Hepatocyte (in vitro differentiated cells): ENCODE measurements around the gene CYFIP1. TPM values are rescaled to one million over a fixed set of nuclear protein-coding genes. Genes with fewer than 3 reads are reported as not detected.

ENCODE experiments used
- DNase-seq: peaks from one replicate; pipeline ENCODE4 v3.0.0-alpha.2; 2016; ENCODE audit warnings: low spot score
- H2AFZ ChIP-seq: fragments of 200-600 bp; sonication (generic); 2 replicates; pipeline ENCODE4 v1.6.0; 2016; ENCODE audit warnings: antibody characterized with exemption, mild to moderate bottlenecking
- H3K27ac ChIP-seq: fragments of 200-600 bp; sonication (generic); 2 replicates; pipeline ENCODE4 v1.5.1; 2016; ENCODE audit warnings: mild to moderate bottlenecking
- H3K27me3 ChIP-seq: fragments of 200-600 bp; sonication (generic); 2 replicates; pipeline ENCODE4 v1.6.1; 2016
- H3K36me3 ChIP-seq: fragments of 200-600 bp; sonication (generic); replicated peaks from 2 replicates; pipeline ENCODE4 v1.5.1; 2016; ENCODE audit warnings: low read depth; ENCODE audit not compliant: insufficient read depth
- H3K4me1 ChIP-seq: fragments of 200-600 bp; sonication (generic); 2 replicates; pipeline ENCODE4 v1.5.1; 2016; ENCODE audit warnings: mild to moderate bottlenecking, moderate library complexity; ENCODE audit not compliant: insufficient read depth
- H3K4me2 ChIP-seq: fragments of 200-600 bp; sonication (generic); 2 replicates; pipeline ENCODE4 v1.6.0; 2016
- H3K4me3 ChIP-seq: fragments of 200-600 bp; sonication (generic); 2 replicates; pipeline ENCODE4 v1.5.1; 2016; ENCODE audit warnings: mild to moderate bottlenecking
- H3K79me2 ChIP-seq: fragments of 200-600 bp; sonication (generic); 2 replicates; pipeline ENCODE4 v1.6.0; 2017; ENCODE audit warnings: mild to moderate bottlenecking
- H3K9me2 ChIP-seq: fragments of 200-600 bp; sonication (generic); replicated peaks from 2 replicates; pipeline ENCODE4 v1.6.0; 2017; ENCODE audit warnings: mild to moderate bottlenecking; ENCODE audit not compliant: insufficient read depth
- H3K9me3 ChIP-seq: fragments of 200-600 bp; sonication (generic); 2 replicates; pipeline ENCODE4 v1.5.1; 2016; ENCODE audit warnings: low read depth, mild to moderate bottlenecking
- H4K20me1 ChIP-seq: fragments of 200-600 bp; sonication (generic); 2 replicates; pipeline ENCODE4 v1.6.0; 2016; ENCODE audit warnings: mild to moderate bottlenecking; ENCODE audit not compliant: insufficient read depth, poor library complexity, severe bottlenecking
- EZH2 ChIP-seq: fragments of 200-600 bp; sonication (generic); IDR thresholded peaks from 2 replicates; pipeline ENCODE4 v1.6.1; 2016; ENCODE audit warnings: antibody characterized with exemption, mild to moderate bottlenecking, borderline replicate concordance
- EZH2phosphoT487 ChIP-seq: fragments of 200-600 bp; sonication (generic); IDR thresholded peaks from one replicate; pipeline ENCODE4 v1.6.1; 2018; ENCODE audit warnings: antibody characterized with exemption, mild to moderate bottlenecking, low read depth, moderate library complexity; ENCODE audit not compliant: unreplicated experiment, severe bottlenecking
- WGBS: methylation state at CpG from one replicate; pipeline ENCODE4 v1.1.6; 2016; ENCODE audit warnings: low lambda C conversion rate; ENCODE audit errors: missing lambda C conversion rate; 5-methylcytosine and 5-hydroxymethylcytosine counted together
- polyA plus RNA-seq: library from polyadenylated mRNA; unstranded; fragments of >200 nt; fragmentation: Nextera tagmentation; extraction: Ambion mirVana; gene quantifications from 2 replicates; pipeline ENCODE4 v1.2.1, GENCODE V29; 2016
- total RNA-seq: library from RNA; depleted of rRNA; stranded (reverse); fragments of >200 nt; gene quantifications from 2 replicates; pipeline ENCODE4 v1.2.3, GENCODE V29; 2014
- TF ChIP-seq, protein P1 (sequence below): fragments of 200-600 bp; sonication (generic); IDR thresholded peaks from 2 replicates; pipeline ENCODE4 v1.5.1; 2016; ENCODE audit warnings: antibody characterized with exemption, mild to moderate bottlenecking; ENCODE audit not compliant: poor library complexity

CYFIP1 gene
- total and polyA plus RNA-seq, 2 experiments from 2014 or later = 73.4 to 92.2 TPM

DNA sequence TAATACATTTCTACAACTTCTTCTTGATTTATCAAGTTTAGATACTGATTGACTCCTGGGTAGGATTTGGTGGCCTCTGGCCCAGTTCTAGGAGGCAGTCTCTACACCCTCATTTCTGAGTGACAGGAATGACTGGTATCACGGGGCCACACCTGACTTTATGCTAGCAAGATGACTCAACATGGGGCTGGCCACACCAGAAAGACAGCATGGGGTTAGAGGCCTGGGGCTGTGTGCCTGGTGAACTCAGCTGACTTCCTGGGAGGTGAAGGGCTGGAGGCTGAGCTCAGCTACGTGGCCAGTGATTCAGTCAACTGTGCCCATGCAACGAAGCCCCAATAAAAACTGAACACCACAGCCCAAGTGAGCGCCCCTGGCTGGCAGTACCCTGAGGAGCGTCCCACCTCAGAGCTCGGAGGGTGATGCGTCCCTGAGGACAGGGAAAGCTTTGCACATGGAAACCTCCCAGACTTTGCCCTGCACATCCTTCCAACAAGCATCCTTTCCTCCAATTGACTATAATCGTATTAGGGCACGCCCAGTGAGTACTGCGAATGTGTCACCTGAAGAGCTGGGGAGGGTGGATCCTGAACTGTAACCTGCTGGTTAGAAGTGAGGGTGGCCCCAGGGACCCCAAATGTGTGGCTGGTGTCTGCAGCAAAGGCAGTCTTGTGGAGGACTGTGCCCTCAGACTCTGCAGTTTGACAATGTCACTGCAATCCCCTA lies 84.5 kb downstream of the CYFIP1 start:
- H3K79me2 ChIP-seq = no peaks in the 10 kb centered on the region
- peak overlapping the region; percentile 60 for H3K27ac ChIP-seq
- H3K9me3 ChIP-seq = no peaks in the 10 kb centered on the region
- H3K27me3 ChIP-seq = no peaks in the 10 kb centered on the region
- no peaks in the 10 kb centered on the region for H3K9me2 ChIP-seq
- no peaks in the 10 kb centered on the region for H3K36me3 ChIP-seq
- 87% methylated on average over 10 of the region's 10 CpGs for WGBS
- H3K4me3 ChIP-seq = no peak overlapping the region
- no peak overlapping the region for H3K4me2 ChIP-seq
- no peaks in the 10 kb centered on the region for H3K4me1 ChIP-seq
- peak; percentile 62 for DNase-seq
- H4K20me1 ChIP-seq = no peaks in the 10 kb centered on the region
- H2AFZ ChIP-seq = no peak overlapping the region
- no peak for TF ChIP-seq EZH2phosphoT487
- TF ChIP-seq, protein P1, sequence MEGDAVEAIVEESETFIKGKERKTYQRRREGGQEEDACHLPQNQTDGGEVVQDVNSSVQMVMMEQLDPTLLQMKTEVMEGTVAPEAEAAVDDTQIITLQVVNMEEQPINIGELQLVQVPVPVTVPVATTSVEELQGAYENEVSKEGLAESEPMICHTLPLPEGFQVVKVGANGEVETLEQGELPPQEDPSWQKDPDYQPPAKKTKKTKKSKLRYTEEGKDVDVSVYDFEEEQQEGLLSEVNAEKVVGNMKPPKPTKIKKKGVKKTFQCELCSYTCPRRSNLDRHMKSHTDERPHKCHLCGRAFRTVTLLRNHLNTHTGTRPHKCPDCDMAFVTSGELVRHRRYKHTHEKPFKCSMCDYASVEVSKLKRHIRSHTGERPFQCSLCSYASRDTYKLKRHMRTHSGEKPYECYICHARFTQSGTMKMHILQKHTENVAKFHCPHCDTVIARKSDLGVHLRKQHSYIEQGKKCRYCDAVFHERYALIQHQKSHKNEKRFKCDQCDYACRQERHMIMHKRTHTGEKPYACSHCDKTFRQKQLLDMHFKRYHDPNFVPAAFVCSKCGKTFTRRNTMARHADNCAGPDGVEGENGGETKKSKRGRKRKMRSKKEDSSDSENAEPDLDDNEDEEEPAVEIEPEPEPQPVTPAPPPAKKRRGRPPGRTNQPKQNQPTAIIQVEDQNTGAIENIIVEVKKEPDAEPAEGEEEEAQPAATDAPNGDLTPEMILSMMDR = no peak
- TF ChIP-seq EZH2 = no peak

DNA sequence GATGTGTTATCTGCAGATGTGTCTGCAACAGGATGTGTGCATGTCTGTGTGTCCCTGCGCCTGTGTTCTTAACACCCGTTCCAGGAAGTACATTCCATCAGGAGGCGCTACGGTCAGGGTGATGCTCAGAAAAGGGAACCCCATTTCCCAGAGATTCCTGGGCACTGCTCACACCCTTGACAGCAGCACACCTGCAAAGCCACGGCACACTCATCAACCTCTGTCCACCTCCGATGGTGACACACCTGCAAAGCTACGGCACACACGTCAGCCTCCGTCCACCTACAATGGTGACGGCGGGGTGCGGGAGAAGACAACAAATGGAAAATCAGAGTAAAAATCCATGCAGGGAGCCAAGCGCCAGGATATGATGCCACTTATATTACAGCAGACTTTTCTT lies 86.3 kb downstream of the CYFIP1 start:
- 98% methylated on average over 13 of the region's 13 CpGs for WGBS
- H3K36me3 ChIP-seq = no peaks in the 10 kb centered on the region
- H3K4me2 ChIP-seq = no peak overlapping the region

DNA sequence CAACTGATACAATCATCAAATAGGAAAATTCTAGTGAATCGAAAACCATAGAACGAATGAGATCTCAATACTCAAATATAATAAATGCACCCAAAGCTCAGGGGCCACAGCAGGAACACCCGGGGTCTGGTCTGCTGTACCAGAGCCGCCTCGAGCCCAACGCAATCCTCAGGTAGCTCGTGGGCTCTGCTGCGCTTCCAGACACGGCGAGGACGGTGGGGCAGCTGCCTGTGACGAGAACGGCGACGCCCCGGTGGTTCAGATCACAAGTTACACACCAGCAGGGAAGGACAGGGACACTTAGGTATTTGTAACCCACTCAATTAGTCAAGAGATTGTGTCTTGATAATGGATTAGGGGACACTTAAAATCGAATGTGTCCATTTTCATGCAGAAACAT lies 87.1 kb downstream of the CYFIP1 start:
- H3K79me2 ChIP-seq = no peaks in the 10 kb centered on the region
- peak overlapping the region; percentile 24 for H3K27ac ChIP-seq
- H3K9me3 ChIP-seq = no peaks in the 10 kb centered on the region
- no peaks in the 10 kb centered on the region for H4K20me1 ChIP-seq
- 87% methylated on average over 17 of the region's 17 CpGs for WGBS
- H3K4me2 ChIP-seq = no peak overlapping the region
- H3K9me2 ChIP-seq = no peaks in the 10 kb centered on the region
- H3K36me3 ChIP-seq = no peaks in the 10 kb centered on the region
- H2AFZ ChIP-seq = no peak overlapping the region
- no peaks in the 10 kb centered on the region for H3K27me3 ChIP-seq
- TF ChIP-seq, protein P1 = no peak
- TF ChIP-seq EZH2 (no peak), EZH2phosphoT487 (no peak)
- no peaks in the 10 kb centered on the region for H3K4me1 ChIP-seq
- H3K4me3 ChIP-seq = no peak overlapping the region
- DNase-seq = no peak

More for the DNA sequence above, 86.3 kb downstream of the CYFIP1 start:
- Histone ChIP-seq H2AFZ (no peak overlapping the region), H3K4me3 (no peak overlapping the region), H3K4me1 (no peaks in the 10 kb centered on the region), H3K9me2 (no peaks in the 10 kb centered on the region), H4K20me1 (no peaks in the 10 kb centered on the region), H3K27ac (no peak overlapping the region), H3K79me2 (no peaks in the 10 kb centered on the region), H3K27me3 (no peaks in the 10 kb centered on the region), H3K9me3 (no peaks in the 10 kb centered on the region)
- TF ChIP-seq, protein P1 = no peak
- TF ChIP-seq EZH2 = no peak
- no peak for TF ChIP-seq EZH2phosphoT487
- no peak for DNase-seq
